Sigmoid colon (tissue), 4 donors: ENCODE data around the gene VILL.

ENCODE experiments used
- CTCF ChIP-seq, 4 experiments: fragments of 450-650 bp in 3 of 4; fragments of 200-600 bp in 1 of 4; IDR thresholded peaks; one replicate each; pipeline ENCODE4 v1.5.1; 2016 to 2019; ENCODE audit warnings: antibody characterized with exemption in 4 of 4, mild to moderate bottlenecking in 3 of 4, moderate library complexity in 2 of 4
- EP300 ChIP-seq, 4 donors: sonication (generic); formaldehyde crosslinking; IDR thresholded peaks; one replicate each; pipeline ENCODE4 v1.6.1; 2017; ENCODE audit warnings: antibody characterized with exemption in 4 of 4
- POLR2A ChIP-seq, 2 donors: fragments of 450-650 bp; IDR thresholded peaks; one replicate each; pipeline ENCODE4 v1.6.1; 2016; ENCODE audit warnings: antibody characterized with exemption in 2 of 2, mild to moderate bottlenecking in 2 of 2, moderate library complexity in 2 of 2
- POLR2AphosphoS5 ChIP-seq, 4 donors: sonication (generic); formaldehyde crosslinking; IDR thresholded peaks; one replicate each; pipeline ENCODE4 v1.6.1; 2017; ENCODE audit warnings: antibody characterized with exemption in 4 of 4

GRCh38 chr3:37974121-37975083 lies 16.2 kb upstream of the VILL start:
- TF ChIP-seq CTCF (IDR thresholded peaks at IDR 0.05) (peak; percentile 41 to 63 (median 53)), POLR2AphosphoS5 (IDR thresholded peaks at IDR 0.05) (no peak), POLR2A (IDR thresholded peaks at IDR 0.05) (no peak), EP300 (IDR thresholded peaks at IDR 0.05) (no peak)
